GM19043 (cell line): ENCODE results near the gene ZBTB7A.
"Not testable (repeated sequence)": the region's sequence is repeated elsewhere in the genome, so short reads cannot be mapped to it uniquely, and the experiment has no call there.

ENCODE experiments used
- ATAC-seq: cut with Tn5 transposase; IDR thresholded peaks from one replicate; pipeline ENCODE4 v1.9.1; 2021; ENCODE audit warnings: low read depth; ENCODE audit not compliant: unreplicated experiment

The ZBTB7A gene

DNA sequence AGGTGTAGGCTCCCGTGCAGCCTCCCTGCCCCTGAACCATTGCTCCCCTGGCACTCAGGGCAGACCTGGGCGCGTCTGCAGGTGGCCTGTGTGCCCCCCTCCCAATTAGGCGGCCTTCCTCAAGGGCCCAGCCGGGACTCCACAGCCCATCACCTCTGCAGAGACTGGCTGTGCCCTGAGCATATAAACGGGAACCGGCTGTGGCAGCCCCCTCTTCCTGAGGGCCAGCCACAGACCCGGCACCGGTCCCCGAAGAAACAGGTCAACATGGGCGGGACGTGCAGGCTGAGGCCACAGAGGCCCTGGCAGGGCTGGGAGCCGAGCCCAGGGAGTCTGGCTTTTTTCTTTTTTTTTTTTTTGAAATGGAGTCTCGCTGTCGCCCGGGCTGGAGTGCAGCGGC lies 47.1 kb downstream of the ZBTB7A start:
- ATAC-seq = no peak

DNA sequence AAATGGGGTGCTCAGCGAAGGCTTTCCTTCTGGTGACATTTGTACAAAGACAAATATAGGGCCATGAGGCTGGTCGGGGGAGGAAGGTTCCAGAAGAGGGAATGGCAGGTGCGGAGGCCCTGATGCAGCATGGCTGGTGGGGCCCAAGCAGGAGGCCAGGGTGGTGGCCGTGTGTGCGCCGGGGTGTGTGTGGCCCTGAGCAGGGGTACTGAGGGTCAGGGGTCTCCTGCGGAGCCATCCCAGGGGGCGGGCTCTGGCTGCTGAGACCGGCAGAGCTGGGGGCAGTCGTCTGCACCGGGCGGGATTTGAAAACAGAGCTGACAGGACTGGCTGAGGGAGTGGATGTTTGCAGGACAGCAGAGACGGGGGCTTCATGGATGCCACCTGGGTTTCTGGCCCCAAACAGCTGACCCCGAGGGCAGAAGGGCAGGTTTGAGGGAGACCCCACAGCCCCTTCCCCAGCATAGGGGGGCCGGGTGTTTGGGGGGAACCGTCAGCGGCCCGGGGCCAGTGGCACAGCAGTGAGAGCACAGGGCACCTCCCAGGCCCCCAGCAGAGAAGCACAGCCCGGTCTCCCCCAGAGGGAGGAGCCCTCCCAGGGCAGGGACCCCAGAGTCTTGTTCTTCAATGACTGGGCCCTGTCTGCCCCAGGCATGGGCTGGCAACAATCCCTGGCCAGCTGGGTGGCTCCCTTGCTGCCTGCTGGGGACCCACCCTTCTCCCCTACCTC lies 47.8 kb downstream of the ZBTB7A start:
- ATAC-seq = no peak

DNA sequence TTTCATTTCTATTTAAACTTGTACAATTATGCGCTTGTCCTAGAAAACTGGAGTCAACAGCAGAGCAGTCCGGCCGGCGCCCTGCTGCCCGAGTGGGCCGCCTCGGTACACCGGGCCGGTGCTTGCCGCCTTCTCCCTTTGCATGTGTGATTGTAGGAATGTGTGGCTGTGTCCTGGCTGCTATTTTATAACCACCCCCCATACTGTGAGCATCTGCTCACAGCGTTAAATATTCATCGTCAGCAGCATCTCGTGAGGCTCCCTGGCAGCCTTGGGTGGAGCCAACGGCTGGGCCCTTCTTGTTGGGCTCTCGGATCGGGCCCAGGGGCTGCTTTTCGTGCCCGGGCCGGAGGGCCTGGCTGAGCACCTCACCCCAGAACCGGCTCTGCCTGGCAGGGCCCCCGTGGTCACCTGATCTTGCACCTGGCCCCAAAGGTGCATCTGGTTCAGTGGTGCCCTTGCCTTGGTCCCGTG lies 48.5 kb downstream of the ZBTB7A start:
- no peak for ATAC-seq

DNA sequence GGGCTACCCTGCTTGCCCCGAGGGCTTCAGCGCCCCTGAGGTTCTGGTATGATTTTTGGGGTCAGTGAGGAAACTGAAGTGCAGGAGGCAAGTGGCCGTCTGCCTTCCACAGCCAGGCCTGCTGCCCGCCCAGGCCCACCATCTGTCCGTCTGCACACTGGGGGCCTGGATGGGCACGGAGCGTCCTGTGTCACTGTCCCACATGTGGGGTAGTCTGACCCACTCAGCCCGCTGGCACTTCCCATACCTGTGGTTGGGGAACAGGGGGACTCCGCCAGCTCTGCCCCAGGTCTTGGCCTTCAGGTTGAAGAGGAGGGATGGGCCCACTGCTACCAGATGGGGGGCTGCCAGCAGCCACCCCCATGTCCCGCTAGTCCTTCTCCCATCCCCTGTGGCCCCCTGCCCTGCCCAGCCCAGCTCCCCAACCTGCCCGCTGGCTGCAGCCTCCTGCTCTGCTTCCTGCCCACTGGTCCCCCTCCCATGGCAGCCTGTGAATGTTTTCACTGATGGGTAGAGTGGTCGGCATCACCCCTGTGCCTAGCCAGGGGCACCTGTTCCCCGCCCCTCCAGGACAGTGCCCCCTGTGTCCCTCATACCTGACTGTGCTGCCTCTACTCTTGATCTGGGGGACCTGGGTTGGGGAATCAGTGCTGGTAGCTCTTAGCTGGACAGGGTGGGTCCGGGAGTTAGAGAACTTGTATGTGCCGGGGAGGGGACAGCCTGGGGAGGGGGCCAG lies 49.6 kb downstream of the ZBTB7A start:
- ATAC-seq = no peak

DNA sequence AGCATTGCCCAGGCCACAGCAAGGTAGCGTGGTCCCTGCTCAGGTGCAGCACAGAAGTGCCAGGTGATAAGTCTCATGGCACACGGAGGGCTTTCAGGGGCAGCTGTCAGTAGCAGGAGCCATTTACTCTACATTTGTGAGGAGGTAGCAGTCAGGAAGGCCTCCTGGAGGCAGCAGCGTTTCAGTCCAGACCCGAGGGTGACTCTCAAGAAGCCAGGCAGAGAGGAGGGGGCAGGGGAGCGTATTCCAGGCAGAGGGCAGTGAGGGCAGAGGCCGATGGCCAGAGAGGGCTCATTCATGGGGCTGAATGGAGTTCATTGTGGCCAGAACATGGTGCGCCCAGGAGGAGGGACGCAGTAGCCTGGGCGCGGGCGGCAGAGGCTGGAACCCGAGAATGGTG lies 50.2 kb downstream of the ZBTB7A start:
- no peak for ATAC-seq

DNA sequence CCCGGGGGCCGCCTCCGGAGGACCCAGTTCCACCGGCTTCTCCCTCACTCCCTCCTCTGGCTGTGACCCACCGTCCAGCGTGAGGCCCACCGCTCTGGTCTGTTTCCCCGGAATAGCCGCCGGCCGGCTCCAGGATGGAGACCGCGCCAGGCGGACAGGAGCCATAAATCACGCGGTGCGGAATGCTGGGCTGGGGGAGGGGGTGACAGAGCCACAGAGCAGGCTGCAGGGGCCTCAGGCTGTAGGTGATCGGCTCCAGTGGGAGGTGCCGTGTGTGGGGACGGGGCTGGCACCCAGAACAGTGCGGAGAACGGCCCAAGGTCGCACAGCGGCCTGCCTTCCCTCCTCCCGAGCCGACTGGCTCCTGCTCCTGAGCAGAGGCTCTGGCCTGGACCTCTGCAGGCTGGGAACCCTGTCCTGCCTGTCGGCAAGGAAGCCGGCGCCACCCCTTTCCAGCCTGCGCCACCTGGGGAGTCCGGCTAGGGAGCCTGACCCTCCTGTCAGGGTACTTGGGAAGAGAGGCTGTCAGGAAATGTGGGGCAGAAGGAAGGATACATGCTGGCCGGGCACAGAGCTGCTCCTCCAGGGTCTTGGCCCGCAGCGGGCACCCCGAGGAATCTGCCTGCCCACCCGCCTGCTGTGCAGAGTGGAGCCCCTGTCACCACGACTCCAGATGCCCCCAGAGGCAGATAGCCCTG lies 50.8 kb downstream of the ZBTB7A start:
- ATAC-seq = no peak

DNA sequence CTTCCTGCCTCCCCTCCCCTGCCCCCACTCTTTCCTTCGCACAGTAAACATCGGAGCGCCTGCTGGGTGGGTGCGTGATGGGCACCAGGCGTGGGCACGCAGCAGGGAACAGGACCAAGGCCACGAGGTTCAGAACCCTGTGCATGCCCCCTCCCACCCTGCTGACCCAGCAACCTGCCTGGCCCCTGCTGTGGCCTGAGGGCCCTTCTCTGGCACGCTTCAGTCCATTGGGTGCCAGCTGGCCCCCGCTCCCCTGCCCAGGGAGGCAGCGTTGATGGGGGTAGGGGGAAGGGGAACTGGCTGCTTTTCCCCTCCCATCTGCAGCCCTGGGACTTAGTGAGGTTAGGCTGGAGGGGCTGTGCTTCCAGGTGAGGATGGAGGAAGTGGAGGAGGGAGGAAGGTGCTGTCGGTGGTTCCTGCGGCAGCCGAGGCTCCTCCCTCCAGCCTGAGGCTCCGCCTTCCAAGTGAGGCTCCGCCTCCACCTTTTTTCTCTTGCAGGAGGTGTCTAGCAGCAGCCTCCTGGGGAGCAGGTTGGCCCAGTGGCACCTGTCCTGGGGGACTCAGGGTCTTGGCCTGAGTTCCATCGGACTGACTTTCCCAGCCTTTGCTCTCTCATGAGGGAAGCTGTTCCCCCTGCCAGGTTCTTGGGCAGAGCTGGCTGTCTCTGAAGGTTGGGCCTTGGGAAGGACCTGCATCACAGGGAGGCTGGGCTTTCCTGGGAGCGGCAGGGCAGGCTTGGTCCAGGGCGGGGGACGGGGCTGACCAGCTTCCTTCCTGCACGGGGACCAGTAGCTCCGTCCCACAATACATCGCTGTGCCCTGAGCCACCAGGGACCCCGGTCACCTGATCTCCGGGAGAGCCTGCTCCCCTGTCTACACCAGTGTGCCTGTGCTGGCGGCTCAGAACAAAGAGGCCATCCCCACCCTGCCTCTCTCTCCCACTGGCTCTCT lies 51.9 kb downstream of the ZBTB7A start:
- ATAC-seq = no peak

DNA sequence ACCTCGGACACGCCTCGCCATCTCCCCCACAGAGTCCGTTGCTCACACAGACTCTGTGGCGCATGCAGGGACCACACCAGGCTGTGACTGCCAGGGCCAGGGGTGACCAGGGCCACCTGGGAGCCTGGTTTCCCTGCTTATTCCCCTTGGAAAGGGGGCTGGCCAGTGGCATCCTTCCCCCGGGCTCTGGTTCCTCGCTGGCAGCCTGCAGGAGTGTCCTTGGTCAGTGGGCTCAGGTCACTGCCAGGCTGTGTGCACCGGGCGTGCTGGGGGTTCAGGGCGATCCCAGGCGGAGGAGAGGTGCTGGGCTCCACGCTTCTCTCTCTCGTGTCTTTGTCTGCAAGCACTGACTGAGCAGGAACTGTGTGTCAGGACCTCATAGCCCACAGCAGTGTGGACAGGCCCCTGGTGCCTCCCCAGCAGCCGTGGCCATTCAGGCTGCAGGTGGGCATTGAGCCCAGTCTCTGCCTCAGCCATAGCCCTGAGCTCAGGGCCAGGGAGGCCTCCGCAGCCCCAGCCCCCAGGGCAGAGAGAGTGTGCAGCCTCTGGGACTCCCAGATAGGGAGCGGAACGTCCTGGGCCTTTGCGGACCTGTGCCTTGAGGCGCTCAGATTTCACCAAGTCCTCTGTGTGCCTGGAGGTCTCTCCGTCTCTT lies 52.7 kb downstream of the ZBTB7A start:
- ATAC-seq = no peak

DNA sequence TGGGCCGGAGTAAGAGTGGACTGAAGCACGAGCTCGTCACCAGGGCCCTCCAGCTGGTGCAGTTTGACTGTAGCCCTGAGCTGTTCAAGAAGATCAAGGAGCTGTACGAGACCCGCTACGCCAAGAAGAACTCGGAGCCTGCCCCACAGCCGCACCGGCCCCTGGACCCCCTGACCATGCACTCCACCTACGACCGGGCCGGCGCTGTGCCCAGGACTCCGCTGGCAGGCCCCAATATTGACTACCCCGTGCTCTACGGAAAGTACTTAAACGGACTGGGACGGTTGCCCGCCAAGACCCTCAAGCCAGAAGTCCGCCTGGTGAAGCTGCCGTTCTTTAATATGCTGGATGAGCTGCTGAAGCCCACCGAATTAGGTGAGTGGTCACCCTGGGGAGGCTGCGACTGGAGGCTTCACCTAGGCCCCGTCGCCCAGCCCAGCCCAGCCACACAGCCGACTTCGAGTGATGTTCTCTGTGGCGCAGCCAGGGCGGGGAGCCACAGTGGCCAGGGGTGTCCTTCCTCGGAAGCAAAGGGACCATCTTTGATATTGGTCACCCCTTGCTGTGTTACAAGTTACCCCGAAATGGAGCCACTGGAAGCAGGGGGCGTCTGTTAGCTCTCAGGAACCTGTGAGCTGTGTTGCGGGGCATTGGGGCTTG lies 53.6 kb downstream of the ZBTB7A start:
- ATAC-seq = no peak

DNA sequence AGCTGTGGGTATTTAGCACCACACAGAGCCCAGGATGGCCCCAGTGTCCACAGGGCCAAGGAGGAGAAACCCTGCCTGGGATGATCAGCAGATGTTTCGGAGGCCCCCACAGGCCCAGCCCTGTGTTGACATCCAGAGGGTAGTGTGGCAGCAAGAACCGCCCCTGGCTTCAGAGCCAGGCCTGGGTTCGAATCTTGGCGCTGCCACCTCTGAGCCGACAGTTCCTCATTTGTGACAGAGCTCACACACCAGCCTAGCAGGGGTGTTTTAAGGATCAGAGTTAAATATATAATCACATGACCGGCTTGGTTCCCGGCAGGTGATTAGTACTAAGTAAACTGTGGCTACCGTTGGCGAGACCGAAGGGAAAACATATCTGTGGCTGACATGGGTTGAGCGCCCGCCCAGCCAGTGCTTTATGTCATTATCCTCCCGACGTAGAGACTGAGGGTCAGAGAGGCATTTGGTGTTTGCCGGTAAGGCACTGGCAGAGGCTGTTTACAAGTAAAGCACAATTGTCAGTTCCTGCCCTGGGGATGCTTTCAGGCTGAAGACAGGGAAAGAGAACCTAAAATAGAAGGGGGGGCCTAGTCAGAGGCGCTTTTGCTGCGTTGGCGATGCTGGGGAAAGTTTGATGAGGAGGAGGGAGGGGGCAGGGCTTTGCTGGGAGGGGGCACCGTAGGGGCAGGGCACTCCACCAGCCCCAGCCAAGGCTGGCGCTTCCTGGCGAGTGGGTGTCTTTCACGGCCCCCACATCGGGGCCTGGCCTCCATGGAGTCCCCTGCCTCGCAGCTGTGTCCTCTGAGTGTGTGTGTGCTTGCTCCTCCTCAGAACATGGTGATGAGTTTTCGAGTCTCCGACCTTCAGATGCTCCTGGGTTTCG lies 54.4 kb downstream of the ZBTB7A start:
- ATAC-seq = no peak

DNA sequence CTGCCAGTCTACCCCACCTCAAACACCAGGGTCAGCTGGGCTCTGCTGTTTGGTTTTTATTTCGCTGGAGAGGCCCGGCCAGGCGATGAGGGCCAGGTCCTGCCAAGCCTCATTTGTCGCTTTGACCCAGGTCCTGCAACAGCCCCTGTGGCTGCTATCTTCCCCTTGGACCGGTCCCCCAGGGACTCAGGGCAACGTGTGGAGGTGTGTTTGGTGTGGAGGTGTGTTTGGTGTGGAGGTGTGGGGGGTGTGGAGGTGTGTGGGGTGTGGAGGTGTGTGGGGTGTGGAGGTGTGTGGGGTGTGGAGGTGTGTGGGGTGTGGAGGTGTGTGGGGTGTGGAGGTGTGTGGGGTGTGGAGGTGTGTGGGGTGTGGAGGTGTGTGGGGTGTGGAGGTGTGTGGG lies 55.3 kb downstream of the ZBTB7A start:
- not testable (repeated sequence) for ATAC-seq

DNA sequence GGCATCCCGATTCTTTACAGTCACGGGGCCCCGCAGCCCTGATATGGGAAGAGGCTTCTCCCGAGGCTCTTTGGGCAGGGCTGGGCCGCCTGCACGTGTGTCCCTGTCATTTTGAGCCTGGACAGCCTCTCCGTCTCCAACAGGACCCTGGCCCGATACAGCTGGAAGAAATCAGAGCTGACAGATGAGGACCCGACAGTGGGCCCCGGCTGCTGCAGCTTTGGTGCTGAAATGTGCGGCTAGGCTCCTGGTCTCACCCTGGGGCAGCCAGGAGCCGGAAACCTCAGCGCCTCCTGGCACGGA lies 55.9 kb downstream of the ZBTB7A start:
- ATAC-seq = no peak

DNA sequence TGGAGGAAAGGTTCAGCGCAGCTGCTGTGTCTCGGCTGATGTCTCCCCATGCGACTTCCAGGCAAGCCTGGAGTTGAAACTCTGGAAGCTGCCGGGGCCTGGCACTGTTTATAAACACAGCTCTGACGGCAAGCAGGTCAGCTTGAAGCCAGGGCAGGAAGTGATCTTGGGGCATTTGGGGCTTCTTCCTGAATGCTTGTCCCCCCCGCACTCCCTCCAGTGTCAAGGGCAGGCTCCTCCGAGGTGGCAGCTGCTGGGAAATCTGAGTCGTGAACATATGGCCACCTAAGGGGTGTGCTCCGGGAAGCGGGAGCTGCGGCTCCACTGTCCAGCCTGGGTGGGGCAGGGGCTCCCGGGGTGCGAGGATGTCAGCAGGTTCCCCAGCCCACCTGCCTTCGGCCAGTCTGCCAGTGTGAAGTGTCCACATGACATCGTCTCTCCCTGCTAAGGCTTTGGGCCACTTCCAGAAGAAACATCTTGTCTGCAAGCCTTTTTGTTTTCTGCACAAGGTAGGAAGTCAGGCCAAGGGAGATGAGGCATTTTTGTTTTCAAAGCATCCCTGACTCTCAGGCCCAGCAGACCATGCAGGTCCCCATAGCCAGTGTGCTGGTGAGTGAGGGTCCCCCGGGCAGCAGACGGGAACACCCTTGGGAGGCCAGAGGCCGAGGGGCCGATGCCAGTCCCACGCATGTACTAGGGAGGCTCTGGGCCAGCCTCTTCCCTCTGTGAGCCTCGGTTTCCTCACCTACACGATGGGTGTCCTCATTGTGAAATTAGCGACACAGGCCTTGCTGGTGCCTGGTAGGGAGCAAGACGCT lies 56.5 kb downstream of the ZBTB7A start:
- no peak for ATAC-seq

DNA sequence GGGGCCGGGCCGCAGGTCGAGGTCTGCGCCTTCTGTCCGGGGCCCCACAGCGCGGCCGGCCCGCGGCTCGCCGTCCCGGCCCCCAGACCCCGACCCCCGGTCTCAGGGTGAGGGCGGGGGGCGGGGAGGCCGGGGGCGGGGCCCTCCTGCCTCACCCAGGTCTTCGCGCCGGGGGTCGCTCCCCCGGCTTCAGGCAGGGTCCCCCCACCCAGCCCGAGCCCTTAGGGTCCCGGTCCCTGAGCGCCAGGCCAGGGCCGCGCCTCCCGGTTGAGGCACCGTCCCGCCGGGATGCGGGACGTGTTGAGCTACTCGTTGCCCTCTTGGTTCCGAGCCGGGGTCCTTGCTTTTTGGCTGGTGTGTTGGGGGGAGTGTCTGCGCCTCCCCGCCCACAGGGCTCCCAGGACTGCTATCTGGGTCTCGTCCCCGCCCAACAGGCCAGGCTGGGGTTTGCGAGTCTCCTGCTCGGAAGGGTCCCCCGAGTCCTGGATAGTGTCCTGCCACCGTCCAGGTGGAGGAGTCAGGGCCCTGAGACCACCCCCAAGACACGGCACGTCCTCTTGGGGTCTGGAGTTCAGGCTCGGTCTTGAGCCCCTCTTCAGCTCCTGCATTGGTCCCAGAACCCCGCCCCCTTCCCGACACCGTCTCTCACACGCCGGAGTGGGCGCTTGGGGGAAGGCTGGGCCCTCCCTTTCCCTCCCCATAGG lies 58.7 kb downstream of the ZBTB7A start:
- no peak for ATAC-seq

DNA sequence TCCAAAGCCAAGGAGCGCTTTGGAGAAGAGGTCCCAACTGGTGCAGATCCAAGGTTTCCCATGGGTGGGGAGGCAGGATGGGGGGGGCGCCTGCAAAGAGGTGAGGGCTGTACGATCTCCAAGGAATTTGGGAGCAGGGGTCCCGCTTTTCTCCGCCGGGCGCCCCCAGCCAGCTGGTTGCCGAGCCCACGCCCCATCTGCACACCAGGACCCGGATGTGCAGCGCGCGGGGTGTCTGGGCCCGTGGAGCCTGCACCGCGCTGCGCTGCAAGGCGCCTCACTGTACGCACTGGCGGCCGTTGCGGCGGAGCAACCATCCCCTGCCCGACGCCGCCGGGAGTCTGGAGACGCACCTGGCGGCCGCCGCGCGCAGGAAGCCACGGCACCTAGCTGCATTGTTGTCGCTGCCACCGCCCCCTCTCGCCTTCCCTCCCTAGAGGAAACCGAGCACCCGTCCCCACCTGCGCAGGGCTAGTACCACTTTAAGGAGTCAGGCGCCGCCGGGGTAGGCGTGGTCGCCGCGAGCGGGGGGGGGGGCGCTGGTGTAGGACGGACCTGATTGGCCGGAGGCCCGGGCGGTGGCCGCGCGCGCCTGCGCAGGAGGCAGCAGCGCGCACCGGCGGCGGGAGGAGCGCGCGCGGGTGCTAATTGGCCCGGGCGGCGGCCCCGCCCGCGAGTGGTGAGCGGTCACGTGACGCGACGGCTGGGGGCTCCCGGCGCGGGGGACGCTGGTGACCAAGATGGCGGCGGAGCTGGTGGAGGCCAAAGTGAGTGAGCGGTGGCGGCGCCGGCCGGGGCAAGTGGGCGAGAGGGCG lies 59.5 kb downstream of the ZBTB7A start, which contains the start of gene PIAS4:
Gene PIAS4, plus strand, starts transcription at position 716 of the 815 bp plus-strand sequence. Its CDS starts 25 bp downstream, at position 741.
- peak; percentile 93 for ATAC-seq

DNA sequence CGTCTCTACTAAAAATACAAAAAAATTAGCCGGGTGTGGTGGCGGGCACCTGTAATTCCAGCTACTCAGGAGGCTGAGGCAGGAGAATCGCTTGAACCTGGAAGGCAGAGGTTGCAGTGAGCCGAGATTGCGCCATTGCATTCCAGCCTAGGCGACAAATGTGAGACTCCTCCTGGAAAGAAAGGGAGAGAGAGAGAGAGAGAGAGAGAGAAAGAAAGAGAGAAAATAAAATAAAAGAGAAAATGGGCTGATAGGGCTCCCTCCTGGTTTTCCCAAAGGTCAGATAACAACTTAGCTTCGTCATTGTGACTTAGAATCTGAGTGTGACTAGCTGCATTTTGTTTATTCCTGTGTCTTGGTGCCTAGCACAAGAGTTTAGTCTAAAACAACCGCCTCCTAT lies 61.3 kb downstream of the ZBTB7A start:
- ATAC-seq = not testable (repeated sequence)
